NT2/D1 (cell line): ENCODE measurements around the gene GMCL2.

Experiments used
- SUZ12 ChIP-seq: IDR thresholded peaks from 2 replicates; pipeline ENCODE4 v1.6.1; 2011; ENCODE audit not compliant: insufficient read length, insufficient read depth; ENCODE audit errors: extremely low read depth
- YY1 ChIP-seq: IDR thresholded peaks from 2 replicates; pipeline ENCODE4 v1.6.1; 2011; ENCODE audit not compliant: insufficient read length, insufficient read depth

DNA sequence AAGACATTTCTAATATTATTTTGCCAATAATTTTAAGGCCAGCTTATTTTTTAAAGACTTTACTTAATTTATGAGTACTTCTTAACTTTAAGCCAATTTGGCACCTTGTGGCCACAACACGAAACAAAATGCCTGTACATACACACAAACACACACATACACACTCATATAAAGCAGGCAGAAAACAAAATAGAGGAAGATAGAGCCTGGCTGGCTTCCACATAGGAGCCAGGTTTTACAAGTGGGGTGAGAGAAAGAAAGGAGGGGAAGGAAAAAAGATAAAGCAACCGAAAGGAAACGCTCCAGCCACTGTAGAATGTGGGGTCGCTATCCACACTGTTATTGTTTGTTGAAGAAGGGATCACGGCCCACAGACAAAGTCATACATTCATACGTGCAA, 10.4 kb downstream of the GMCL2 start:
- TF ChIP-seq YY1 (no peak), SUZ12 (no peak)
